DND-41 (cell line): Measurements from ENCODE around the gene POLA2.

ENCODE experiments used
- CTCF ChIP-seq: IDR thresholded peaks from 2 replicates; pipeline ENCODE4 v1.5.1; 2012; ENCODE audit warnings: borderline replicate concordance, low read length, moderate library complexity, mild to moderate bottlenecking; ENCODE audit not compliant: poor library complexity, severe bottlenecking; ENCODE audit errors: extremely low read depth
- EZH2 ChIP-seq: IDR thresholded peaks from 3 replicates; pipeline ENCODE4 v1.6.1; 2012; ENCODE audit warnings: borderline replicate concordance, low read depth, mild to moderate bottlenecking, moderate library complexity, low read length, inconsistent platforms; ENCODE audit not compliant: severe bottlenecking

- TF ChIP-seq CTCF (no peak), EZH2 (no peak)
Observed at GRCh38 chr11:65338676-65339075, 76.9 kb downstream of the POLA2 start.
